Measurements from ENCODE around the gene ZNF81. TPM values are rescaled to one million over a fixed set of nuclear protein-coding genes. Genes with fewer than 3 reads are reported as not detected.
"Not testable (repeated sequence)": the region's sequence is repeated elsewhere in the genome, so short reads cannot be mapped to it uniquely, and the experiment has no call there.

ZNF81 gene
- polyA plus RNA-seq, 1 donor from 2014 or later: 2.8 TPM

DNA sequence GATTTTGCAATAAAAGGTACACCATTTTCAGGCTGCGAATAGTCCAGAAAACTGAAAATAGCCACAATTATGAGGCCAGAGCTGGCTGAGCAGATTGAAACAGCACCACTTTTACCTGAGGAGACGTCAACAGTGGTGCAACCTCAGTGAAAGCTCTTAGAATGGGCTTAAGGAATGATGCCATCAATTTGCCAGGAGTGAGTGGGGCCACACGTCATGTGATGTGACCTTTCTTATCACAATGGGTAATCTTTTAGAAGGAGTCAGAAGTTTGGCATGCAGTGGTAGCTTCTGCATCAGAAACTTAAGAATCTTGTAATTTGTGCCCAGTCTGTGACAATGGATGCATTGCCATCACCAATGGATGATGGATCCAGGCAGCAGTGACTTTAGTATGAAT is 27.6 kb downstream of the ZNF81 start:
- H3K9me3 Mint-ChIP-seq: no peaks in the 10 kb centered on the region
- H3K27ac Mint-ChIP-seq: no peak overlapping the region
- H3K4me3 Mint-ChIP-seq: no peak overlapping the region
- no peaks in the 10 kb centered on the region for H3K27me3 Mint-ChIP-seq
- peaks cover 4% of the 10 kb centered on the region for H3K36me3 Mint-ChIP-seq
- no peaks in the 10 kb centered on the region for H3K4me1 Mint-ChIP-seq

DNA sequence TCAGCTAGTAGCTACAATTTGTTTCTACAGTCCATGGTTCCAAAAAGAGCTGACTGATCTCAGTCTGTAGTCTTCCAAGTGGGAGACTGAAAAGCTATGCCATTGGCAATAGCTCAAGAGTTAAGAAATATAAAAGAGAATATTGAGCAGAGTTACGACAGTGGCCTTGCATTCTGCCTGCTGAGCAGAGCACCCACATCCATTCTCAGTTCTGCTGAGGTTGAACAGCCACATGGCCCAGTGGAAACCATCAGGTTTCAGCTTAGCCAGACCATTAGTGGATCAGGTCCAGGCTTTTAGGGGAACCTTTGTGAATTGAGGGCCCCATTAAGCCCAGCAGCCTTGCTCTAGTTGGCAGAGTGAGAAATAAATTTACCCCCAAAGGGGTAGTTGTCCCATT is 28.1 kb downstream of the ZNF81 start:
- H3K27me3 Mint-ChIP-seq: no peaks in the 10 kb centered on the region
- no peaks in the 10 kb centered on the region for H3K9me3 Mint-ChIP-seq
- H3K4me3 Mint-ChIP-seq: no peak overlapping the region
- H3K4me1 Mint-ChIP-seq: no peaks in the 10 kb centered on the region
- peaks cover 4% of the 10 kb centered on the region for H3K36me3 Mint-ChIP-seq
- H3K27ac Mint-ChIP-seq: no peak overlapping the region

DNA sequence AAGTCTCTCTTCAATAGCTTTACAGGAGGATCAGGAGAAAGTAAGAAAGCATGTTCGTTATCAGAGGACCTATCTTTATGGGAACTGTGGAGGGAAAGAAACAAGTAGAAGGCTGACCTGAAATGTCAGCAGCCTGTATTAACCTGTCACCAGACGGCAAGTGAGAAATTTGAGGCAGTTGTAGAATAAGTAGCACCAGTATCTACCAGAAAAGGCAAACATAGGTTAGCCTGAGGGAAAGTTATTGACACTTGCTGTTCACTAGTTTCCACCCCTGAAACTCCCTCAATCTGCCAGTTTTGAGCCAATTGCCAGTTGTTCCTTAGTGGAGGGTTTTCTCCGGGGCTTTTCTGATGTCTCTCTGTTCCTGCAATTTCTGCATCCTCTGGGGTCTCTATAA is 36.4 kb downstream of the ZNF81 start:
- peaks cover 6% of the 10 kb centered on the region for H3K36me3 Mint-ChIP-seq
- H3K4me1 Mint-ChIP-seq: peaks cover 0 to 4% (median 3%) of the 10 kb centered on the region in 3 donors
- no peak overlapping the region for H3K4me3 Mint-ChIP-seq
- no peaks in the 10 kb centered on the region for H3K27me3 Mint-ChIP-seq
- peaks cover 4 to 16% (median 7%) of the 10 kb centered on the region in 3 donors for H3K9me3 Mint-ChIP-seq
- H3K27ac Mint-ChIP-seq: no peak overlapping the region

DNA sequence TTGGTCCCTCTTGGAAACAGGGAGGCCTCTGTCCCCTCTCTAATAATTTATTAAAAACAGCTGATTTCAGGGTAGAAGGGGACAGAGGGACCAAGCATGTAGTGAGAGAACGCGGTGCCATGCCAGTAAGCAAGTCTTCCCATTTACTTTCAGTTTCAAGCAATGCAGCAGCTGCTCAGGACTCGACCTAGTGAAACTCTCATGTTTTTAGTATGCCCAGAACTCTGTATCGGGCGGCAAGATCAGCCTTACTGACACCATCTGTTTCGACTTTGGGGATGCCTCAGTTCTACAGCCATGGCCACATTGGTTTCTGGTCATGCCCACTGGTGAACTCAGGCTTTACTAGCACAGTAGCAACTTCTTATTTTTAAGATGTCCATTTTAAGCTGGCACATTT is 40.6 kb downstream of the ZNF81 start:
- H3K4me1 Mint-ChIP-seq: peaks cover 0 to 5% (median 3%) of the 10 kb centered on the region in 3 donors
- peaks cover 6 to 9% (median 9%) of the 10 kb centered on the region in 3 donors for H3K9me3 Mint-ChIP-seq
- H3K27ac Mint-ChIP-seq: no peak overlapping the region
- H3K27me3 Mint-ChIP-seq: no peaks in the 10 kb centered on the region
- H3K4me3 Mint-ChIP-seq: peak overlapping the region in 2 of 4 donors; percentile 57 to 61
- H3K36me3 Mint-ChIP-seq: peaks cover 7% of the 10 kb centered on the region

DNA sequence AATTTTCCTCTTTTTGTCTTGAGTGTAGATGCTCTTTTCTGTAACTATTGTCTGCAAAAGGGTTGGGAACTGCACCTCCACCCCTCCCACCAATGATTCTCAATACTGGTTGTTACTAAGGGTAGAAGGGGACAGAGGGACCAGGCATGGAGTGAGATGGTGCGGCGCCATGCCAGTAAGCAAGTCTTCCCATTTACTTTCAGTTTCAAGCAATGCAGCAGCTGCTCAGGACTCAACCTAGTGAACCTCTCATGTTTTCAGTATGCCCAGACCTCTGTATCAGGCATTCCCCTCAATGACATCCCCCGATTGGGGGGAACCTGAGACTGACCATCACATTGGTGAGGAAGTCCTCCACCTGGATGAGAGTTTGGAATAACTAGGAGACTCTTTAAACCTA is 41.5 kb downstream of the ZNF81 start:
- Mint-ChIP-seq H3K4me1 (peaks cover 0 to 5% (median 3%) of the 10 kb centered on the region in 3 donors), H3K27ac (no peak overlapping the region), H3K36me3 (peaks cover 8% of the 10 kb centered on the region), H3K4me3 (peak overlapping the region in 1 of 4 donors; percentile 44), H3K27me3 (no peaks in the 10 kb centered on the region), H3K9me3 (peaks cover under 1 to 9% (median 6%) of the 10 kb centered on the region in 3 donors)

DNA sequence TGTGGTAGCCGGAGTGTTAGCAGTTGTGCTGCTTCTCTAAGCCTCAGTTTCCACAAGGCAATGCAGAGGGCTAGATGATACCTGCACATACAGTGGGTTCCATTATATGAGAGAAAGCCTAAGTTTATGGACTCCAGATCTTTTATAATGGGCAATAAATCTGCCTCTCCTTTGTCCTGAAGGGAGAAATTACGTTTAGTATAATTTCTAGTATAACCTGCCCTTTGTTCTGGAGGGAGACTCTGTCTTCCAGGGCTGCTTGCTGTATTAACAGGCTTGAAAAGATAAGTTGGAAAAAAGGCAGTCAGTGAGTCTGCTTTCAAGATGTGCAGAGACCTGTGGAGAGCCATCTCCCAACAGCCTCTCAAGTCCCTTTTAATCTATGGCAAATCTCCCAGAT is 42.8 kb downstream of the ZNF81 start:
- no peaks in the 10 kb centered on the region for H3K27me3 Mint-ChIP-seq
- H3K4me1 Mint-ChIP-seq: peaks cover 0 to 5% (median 3%) of the 10 kb centered on the region in 3 donors
- H3K27ac Mint-ChIP-seq: no peak overlapping the region
- peaks cover 5% of the 10 kb centered on the region for H3K36me3 Mint-ChIP-seq
- H3K9me3 Mint-ChIP-seq: peaks cover 0 to 4% (median 3%) of the 10 kb centered on the region in 3 donors
- no peak overlapping the region for H3K4me3 Mint-ChIP-seq

DNA sequence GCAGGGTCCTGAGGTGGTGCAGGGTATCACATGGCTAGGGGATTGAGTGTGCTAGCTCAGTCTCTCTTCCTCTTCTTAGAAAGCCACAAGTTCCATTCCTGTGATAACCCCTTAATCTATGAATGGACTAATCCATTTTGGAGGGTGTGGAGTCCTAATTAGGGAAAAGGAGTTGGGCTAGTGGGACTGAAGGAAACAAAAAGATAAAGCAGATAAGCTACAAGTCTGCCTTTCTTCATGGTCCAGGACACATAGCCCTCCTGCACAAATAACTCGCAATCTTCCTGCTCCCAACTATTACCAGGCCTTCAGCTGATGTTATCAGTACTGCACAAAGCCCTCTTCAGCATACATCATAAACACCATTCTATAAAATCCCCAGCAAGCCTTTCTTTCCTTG is 44.2 kb downstream of the ZNF81 start:
- no peak overlapping the region for H3K27ac Mint-ChIP-seq
- peaks cover 0 to 5% (median 3%) of the 10 kb centered on the region in 3 donors for H3K4me1 Mint-ChIP-seq
- no peak overlapping the region for H3K4me3 Mint-ChIP-seq
- H3K9me3 Mint-ChIP-seq: peaks cover 3 to 4% (median 3%) of the 10 kb centered on the region in 3 donors
- H3K36me3 Mint-ChIP-seq: peaks cover 5% of the 10 kb centered on the region
- H3K27me3 Mint-ChIP-seq: no peaks in the 10 kb centered on the region

DNA sequence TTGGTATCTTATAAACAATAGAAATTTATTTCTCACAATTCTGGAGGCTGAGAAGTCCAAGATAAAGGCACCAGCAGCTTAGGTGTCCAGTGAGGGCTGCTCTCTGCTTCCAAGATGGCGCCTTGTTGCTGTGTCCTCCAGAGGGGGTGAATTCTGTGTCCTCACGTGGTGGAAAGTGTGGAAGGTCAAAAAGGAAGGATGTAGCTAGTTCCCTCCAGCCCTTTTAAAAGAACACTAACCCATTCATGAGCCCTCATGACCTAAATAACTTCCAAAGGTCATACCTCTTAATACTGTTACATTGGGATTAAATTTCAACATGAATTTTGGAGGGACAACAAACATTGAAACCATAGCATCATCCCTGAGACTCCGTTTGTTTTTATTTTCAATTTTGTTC is 48.8 kb downstream of the ZNF81 start:
- no peak overlapping the region for H3K4me3 Mint-ChIP-seq
- H3K27me3 Mint-ChIP-seq: no peaks in the 10 kb centered on the region
- peaks cover 0 to 1% (median 0%) of the 10 kb centered on the region in 3 donors for H3K4me1 Mint-ChIP-seq
- H3K27ac Mint-ChIP-seq: no peak overlapping the region
- H3K36me3 Mint-ChIP-seq: peaks cover 4% of the 10 kb centered on the region
- peaks cover 0 to 3% (median 2%) of the 10 kb centered on the region in 3 donors for H3K9me3 Mint-ChIP-seq

DNA sequence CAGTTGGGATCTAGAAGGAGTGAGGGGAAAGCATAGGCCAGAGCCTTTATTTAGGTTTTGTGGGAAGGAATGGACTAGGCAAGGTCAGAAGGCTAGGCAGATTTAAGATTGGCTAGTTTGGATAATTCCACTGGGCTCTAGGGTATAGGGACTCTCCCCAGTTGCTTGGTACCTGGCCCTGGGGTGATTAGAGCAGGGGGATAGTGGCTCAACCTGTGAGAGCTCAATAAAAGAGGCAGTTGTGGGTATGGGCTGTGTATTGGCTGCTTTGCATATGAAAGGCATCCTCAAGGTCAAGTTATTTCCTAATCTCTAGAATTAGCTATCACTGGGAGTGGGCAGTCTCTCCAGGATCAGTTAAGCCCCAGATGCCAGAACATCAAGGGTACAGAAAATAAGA is 61.3 kb downstream of the ZNF81 start:
- Mint-ChIP-seq H3K4me1 (peaks cover 5 to 8% (median 7%) of the 10 kb centered on the region in 3 donors), H3K4me3 (no peak overlapping the region), H3K9me3 (peaks cover 0 to 7% (median 0%) of the 10 kb centered on the region in 3 donors), H3K27me3 (no peaks in the 10 kb centered on the region), H3K36me3 (no peaks in the 10 kb centered on the region), H3K27ac (no peak overlapping the region)

DNA sequence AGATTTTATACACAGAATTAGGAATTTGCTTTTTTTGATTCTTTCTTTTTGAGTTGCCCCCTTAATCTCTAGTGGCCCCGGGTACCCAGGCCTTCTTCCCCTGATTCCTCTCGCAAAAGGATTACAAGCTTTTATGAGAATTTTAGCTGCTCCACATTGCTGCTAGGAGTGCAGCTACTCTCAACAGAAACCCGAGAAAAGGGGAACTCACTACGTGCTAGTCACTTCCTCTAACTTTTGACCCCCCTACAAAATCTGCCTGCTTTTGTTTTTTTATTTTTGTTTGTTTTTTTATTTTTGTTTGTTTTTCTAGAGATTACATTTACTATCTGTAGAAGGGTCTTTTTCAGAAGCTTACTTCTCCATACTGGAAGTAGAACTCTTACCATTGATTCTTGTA is 64.1 kb downstream of the ZNF81 start:
- H3K36me3 Mint-ChIP-seq: no peaks in the 10 kb centered on the region
- no peak overlapping the region for H3K27ac Mint-ChIP-seq
- H3K27me3 Mint-ChIP-seq: no peaks in the 10 kb centered on the region
- peak overlapping the region in 2 of 4 donors; percentile 12 to 28 for H3K4me3 Mint-ChIP-seq
- H3K4me1 Mint-ChIP-seq: peaks cover 5 to 8% (median 7%) of the 10 kb centered on the region in 3 donors
- H3K9me3 Mint-ChIP-seq: no peaks in the 10 kb centered on the region

DNA sequence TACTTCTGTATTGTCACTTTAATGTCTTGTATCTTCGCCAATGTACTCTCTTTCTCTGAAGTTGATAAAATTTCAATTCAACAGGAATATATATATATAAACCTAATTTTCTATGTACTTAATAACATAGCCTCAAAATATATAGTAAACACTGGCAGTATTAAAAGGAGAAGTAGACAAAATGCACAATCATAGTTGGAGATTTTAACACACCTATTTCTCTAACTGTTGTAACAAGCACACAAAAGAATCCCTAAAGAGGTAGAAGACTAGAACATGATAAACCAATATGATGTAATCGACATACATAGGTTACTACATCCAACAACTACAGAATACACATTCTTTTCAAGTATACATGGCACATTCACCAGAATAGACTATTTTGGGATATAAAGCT is 65.5 kb downstream of the ZNF81 start:
- no peak overlapping the region for H3K27ac Mint-ChIP-seq
- no peaks in the 10 kb centered on the region for H3K36me3 Mint-ChIP-seq
- no peak overlapping the region for H3K4me3 Mint-ChIP-seq
- no peaks in the 10 kb centered on the region for H3K9me3 Mint-ChIP-seq
- no peaks in the 10 kb centered on the region for H3K27me3 Mint-ChIP-seq
- peaks cover 5 to 8% (median 7%) of the 10 kb centered on the region in 3 donors for H3K4me1 Mint-ChIP-seq

DNA sequence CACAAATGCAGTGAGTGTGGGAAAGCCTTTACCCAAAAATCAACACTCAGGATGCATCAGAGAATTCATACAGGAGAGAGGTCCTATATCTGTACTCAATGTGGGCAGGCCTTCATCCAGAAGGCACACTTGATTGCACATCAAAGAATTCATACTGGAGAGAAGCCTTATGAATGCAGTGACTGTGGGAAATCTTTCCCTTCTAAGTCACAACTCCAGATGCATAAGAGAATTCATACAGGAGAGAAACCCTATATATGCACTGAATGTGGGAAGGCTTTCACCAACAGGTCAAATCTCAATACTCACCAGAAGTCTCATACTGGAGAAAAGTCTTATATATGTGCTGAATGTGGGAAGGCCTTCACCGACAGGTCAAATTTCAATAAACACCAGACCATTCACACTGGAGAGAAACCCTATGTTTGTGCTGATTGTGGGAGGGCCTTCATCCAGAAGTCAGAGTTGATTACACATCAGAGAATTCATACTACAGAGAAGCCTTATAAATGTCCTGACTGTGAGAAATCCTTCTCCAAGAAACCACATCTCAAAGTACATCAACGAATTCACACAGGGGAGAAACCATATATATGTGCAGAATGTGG is 79.3 kb downstream of the ZNF81 start:
- Mint-ChIP-seq H3K36me3 (peaks cover 7% of the 10 kb centered on the region), H3K4me3 (no peak overlapping the region), H3K27me3 (no peaks in the 10 kb centered on the region), H3K4me1 (no peaks in the 10 kb centered on the region), H3K9me3 (peaks cover 9 to 35% (median 29%) of the 10 kb centered on the region in 3 donors), H3K27ac (no peak overlapping the region)

DNA sequence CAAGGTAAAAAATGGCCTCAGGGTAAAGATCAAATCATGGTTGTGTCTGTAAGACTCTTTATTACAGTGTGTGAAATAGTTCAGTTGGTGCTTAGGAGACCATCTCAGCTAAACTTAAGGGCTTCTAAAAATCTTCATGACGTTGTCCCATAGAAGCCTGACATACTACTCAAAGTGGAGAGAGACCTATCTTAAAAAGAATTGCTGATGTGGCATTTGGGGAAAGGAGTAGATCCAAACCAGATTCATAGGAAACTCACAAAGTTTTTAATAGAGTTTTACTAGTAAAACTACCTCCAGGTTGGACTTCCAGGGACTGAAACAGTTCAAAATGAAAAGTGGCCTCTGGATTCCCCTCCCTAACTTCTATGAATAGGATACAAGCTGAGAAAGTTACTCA is 81.6 kb downstream of the ZNF81 start:
- Mint-ChIP-seq H3K4me3 (no peak overlapping the region), H3K9me3 (peaks cover 11 to 38% (median 21%) of the 10 kb centered on the region in 3 donors), H3K4me1 (no peaks in the 10 kb centered on the region), H3K27me3 (no peaks in the 10 kb centered on the region), H3K27ac (no peak overlapping the region), H3K36me3 (peaks cover 7% of the 10 kb centered on the region)

DNA sequence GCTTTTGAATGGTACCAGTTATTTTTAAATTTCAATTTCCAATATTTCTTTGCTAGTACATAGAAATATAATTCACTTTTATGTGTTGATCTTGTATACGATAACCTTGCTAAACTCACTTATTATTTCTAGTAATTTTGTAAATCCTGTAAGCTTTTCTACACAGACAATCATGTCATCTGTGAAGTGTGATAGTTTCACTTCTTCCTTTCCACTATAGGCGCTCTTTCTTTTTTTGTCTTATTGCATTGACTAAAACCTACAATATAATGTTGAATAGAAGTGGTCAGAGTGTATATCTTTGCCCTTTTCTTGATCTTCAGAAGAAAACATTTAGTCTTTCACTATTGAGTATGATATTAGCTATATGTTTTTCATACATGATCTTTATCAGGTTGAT is 90.5 kb downstream of the ZNF81 start:
- H3K9me3 Mint-ChIP-seq: peaks cover 0 to 2% (median 0%) of the 10 kb centered on the region in 3 donors
- no peak overlapping the region for H3K27ac Mint-ChIP-seq
- H3K4me1 Mint-ChIP-seq: peaks cover 0 to 10% (median 2%) of the 10 kb centered on the region in 3 donors
- H3K4me3 Mint-ChIP-seq: no peak overlapping the region
- peaks cover 1% of the 10 kb centered on the region for H3K36me3 Mint-ChIP-seq
- no peaks in the 10 kb centered on the region for H3K27me3 Mint-ChIP-seq

DNA sequence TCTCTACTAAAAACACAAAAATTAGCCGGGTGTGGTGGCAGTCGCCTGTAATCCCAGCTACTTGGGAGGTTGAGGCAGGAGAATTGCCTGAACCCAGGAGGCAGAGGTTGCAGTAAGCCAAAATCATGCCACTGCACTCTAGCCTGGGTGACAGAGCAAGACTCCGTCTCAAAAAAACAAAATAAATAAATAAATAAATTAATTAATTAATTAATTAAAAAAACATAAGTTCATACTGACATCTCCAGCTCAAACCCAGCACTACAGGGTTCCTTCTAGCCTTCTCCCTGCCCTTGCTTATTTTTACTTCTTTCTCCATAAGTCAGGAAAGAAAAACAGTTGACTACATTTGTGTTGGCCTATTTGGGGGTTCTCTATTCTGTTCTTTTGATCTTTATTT is 95.3 kb downstream of the ZNF81 start:
- not testable (repeated sequence) for H3K9me3 Mint-ChIP-seq, H3K27me3 Mint-ChIP-seq, H3K27ac Mint-ChIP-seq, H3K4me3 Mint-ChIP-seq, H3K36me3 Mint-ChIP-seq
- peaks cover 5 to 19% (median 7%) of the 10 kb centered on the region in 3 donors for H3K4me1 Mint-ChIP-seq

DNA sequence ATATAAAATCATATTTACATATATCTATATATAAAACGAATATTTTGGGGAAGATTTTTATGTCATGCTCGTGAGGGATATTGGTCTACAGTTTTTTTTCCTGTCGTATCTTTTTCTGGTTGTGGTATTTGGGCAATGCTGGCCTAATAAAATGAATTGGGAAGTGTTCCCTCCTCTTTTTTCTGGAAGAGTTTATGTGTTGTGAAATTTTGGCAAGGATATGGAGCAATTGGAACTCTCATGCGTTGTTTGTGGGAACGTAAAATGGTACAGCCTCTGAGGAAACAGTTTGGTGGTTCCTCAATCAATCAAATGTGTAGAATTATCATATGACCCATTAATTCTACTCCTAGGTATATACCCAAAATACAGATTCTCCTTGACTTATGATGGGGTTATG is 97.2 kb downstream of the ZNF81 start:
- H3K27me3 Mint-ChIP-seq: peaks cover 2% of the 10 kb centered on the region
- no peak overlapping the region for H3K4me3 Mint-ChIP-seq

More for the DNA sequence above, 97.2 kb downstream of the ZNF81 start:
- H3K9me3 Mint-ChIP-seq: no peaks in the 10 kb centered on the region
- H3K27ac Mint-ChIP-seq: no peak overlapping the region
- H3K36me3 Mint-ChIP-seq: no peaks in the 10 kb centered on the region
- H3K4me1 Mint-ChIP-seq: peaks cover 3 to 10% (median 8%) of the 10 kb centered on the region in 3 donors

Measured in IgD-negative memory B cell (primary cell).